GM10248 (cell line): Measurements from ENCODE around the gene ACSF2.

Source experiments
- CTCF ChIA-PET: fragments of 300-600 bp; sonication (Branson Sonifier 250); formaldehyde crosslinking; extraction: SDS; loops from one replicate; lab custom pipeline; 2021; ENCODE audit warnings: antibody characterized with exemption; lab: Yijun Ruan, JAX
- POLR2A ChIA-PET: fragments of 350-650 bp; sonication (Branson Sonifier 250); formaldehyde crosslinking; extraction: SDS; loops from one replicate; lab custom pipeline; 2020; ENCODE audit warnings: antibody characterized with exemption; lab: Yijun Ruan, JAX
- DNase-seq: peaks from one replicate; pipeline ENCODE4 v3.0.0; 2012; ENCODE audit errors: extremely low spot score
- CTCF ChIP-seq: IDR thresholded peaks from 2 replicates; pipeline ENCODE4 v1.5.1; 2012; ENCODE audit warnings: mild to moderate bottlenecking, low read depth; ENCODE audit errors: extremely low read depth, missing control alignments, control extremely low read depth

Gene ACSF2

GRCh38 chr17:50514936-50515702, 89.1 kb downstream of the ACSF2 start:
- no peak for TF ChIP-seq CTCF
- POLR2A ChIA-PET: no interaction called here

GRCh38 chr17:50517011-50517410, 91.0 kb downstream of the ACSF2 start:
- no peak for TF ChIP-seq CTCF
- no peak for DNase-seq
- CTCF ChIA-PET: interaction anchor here (0.9 to 1.8 kb wide), 4 partner anchors 10 to 109 kb away, joined by 3 to 5 read pairs (median 3); no protein-coding TSS in a partner anchor
- POLR2A ChIA-PET: no interaction called here

More at GRCh38 chr17:50514936-50515702, 89.1 kb downstream of the ACSF2 start:
- CTCF ChIA-PET: interaction anchor here (0.8 to 1.8 kb wide), 5 partner anchors 12 to 35 kb away, joined by 3 to 9 read pairs (median 5); no protein-coding TSS in a partner anchor
- no peak for DNase-seq

GRCh38 chr17:50517504-50518383, 91.7 kb downstream of the ACSF2 start:
- DNase-seq: no peak
- ChIA-PET CTCF (no interaction called here), POLR2A (no interaction called here)
- no peak for TF ChIP-seq CTCF

GRCh38 chr17:50518384-50519023, 92.5 kb downstream of the ACSF2 start:
- ChIA-PET CTCF (interaction anchor here (0.8 to 1.2 kb wide), 3 partner anchors 11 to 32 kb away, joined by 3 read pairs; no protein-coding TSS in a partner anchor), POLR2A (no interaction called here)
- TF ChIP-seq CTCF: no peak
- DNase-seq: no peak

GRCh38 chr17:50519141-50519834, 93.3 kb downstream of the ACSF2 start:
- ChIA-PET POLR2A (no interaction called here), CTCF (interaction anchor here (0.8 to 1.2 kb wide), 3 partner anchors 12 to 31 kb away, joined by 3 read pairs; no protein-coding TSS in a partner anchor)
- no peak for TF ChIP-seq CTCF
- no peak for DNase-seq

- no peak for DNase-seq
- ChIA-PET POLR2A (no interaction called here), CTCF (interaction anchor here (0.8 to 1.5 kb wide), 4 partner anchors 11 to 123 kb away, joined by 3 to 6 read pairs (median 4); partner anchors contain the start of gene EPN3)
- no peak for TF ChIP-seq CTCF
Measured at GRCh38 chr17:50520483-50520882, 94.5 kb downstream of the ACSF2 start.
